Measurements from ENCODE around the gene MEPCE.

DNA sequence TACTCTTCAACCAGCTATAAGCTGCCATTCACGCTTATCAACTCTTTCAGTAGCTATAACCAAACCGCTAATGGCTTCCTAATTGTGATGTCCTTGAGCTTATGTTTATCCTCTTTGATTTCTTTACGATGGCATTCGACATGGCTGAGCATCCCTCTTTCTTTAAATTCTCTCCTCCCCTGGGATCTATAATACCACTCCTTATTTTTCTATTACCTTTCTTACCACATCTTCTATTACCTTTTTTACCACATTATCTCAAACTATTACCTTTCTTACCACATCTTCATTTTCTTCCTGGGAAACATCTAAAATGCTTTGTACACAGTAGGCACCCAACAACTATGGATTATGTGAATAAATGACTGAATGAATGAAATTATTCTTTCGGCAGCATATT lies 14.2 kb upstream of the MEPCE start:
- TF ChIP-seq, protein P1, sequence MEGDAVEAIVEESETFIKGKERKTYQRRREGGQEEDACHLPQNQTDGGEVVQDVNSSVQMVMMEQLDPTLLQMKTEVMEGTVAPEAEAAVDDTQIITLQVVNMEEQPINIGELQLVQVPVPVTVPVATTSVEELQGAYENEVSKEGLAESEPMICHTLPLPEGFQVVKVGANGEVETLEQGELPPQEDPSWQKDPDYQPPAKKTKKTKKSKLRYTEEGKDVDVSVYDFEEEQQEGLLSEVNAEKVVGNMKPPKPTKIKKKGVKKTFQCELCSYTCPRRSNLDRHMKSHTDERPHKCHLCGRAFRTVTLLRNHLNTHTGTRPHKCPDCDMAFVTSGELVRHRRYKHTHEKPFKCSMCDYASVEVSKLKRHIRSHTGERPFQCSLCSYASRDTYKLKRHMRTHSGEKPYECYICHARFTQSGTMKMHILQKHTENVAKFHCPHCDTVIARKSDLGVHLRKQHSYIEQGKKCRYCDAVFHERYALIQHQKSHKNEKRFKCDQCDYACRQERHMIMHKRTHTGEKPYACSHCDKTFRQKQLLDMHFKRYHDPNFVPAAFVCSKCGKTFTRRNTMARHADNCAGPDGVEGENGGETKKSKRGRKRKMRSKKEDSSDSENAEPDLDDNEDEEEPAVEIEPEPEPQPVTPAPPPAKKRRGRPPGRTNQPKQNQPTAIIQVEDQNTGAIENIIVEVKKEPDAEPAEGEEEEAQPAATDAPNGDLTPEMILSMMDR (IDR thresholded peaks at IDR 0.05; ENCODE audit: low read length), result no peak
- TF ChIP-seq EZH2phosphoT487 (IDR thresholded peaks at IDR 0.05; ENCODE audit: low read length), result no peak
